Measurements from ENCODE around the gene APOH.

DNA sequence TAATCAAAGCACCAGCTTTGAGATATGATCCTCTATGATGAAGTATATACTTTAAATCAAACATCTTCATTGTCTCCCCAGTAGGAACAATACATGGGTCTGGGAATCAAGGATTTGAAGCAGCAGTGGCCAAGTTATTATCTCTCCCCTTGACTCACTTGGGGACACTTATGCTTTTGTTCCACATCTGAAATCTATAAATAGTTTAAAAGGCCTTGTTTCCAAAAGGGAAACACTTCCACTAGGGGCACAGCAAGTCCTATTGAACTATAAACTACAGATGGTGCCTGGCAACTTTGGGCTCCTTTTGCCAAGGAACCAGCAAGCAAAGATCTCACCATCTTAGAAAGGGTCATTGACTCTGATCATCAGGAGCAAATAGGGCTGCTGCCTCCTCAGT, 21.3 kb downstream of the APOH start:
- TF ChIP-seq CTCF (IDR thresholded peaks at IDR 0.05), result no peak
- TF ChIP-seq POLR2A (IDR thresholded peaks at IDR 0.05), result no peak

Measured in vagina (tissue), 2 donors.